Loucy (cell line): ENCODE data around the gene FAM20C.

ENCODE experiments used
- H2AFZ ChIP-seq: fragments of 200-600 bp; sonication (generic); 2 replicates; pipeline ENCODE4 v1.6.0; 2016; ENCODE audit warnings: antibody characterized with exemption, mild to moderate bottlenecking, low read length, moderate library complexity
- H3F3A ChIP-seq: fragments of 200-600 bp; 2 replicates; pipeline ENCODE4 v1.6.0; 2016; ENCODE audit warnings: antibody characterized with exemption, low read depth, mild to moderate bottlenecking
- H3K27me3 ChIP-seq: fragments of 200-600 bp; sonication (generic); 2 replicates; pipeline ENCODE4 v1.6.1; 2014; ENCODE audit warnings: low read length, mild to moderate bottlenecking; ENCODE audit not compliant: insufficient read depth, poor library complexity, severe bottlenecking
- H3K36me3 ChIP-seq: fragments of 200-600 bp; sonication (generic); 2 replicates; pipeline ENCODE4 v1.6.1; 2016; ENCODE audit warnings: low read length; ENCODE audit not compliant: insufficient read depth
- H3K4me1 ChIP-seq: fragments of 200-600 bp; sonication (generic); 2 replicates; pipeline ENCODE4 v1.5.1; 2014; ENCODE audit warnings: low read length, mild to moderate bottlenecking; ENCODE audit not compliant: insufficient read depth, poor library complexity, severe bottlenecking
- H3K4me2 ChIP-seq: fragments of 200-600 bp; sonication (generic); 2 replicates; pipeline ENCODE4 v1.6.0; 2014; ENCODE audit warnings: antibody characterized with exemption, low read length, low read depth, mild to moderate bottlenecking; ENCODE audit not compliant: poor library complexity, severe bottlenecking
- H3K4me3 ChIP-seq: fragments of 200-600 bp; sonication (generic); 2 replicates; pipeline ENCODE4 v1.5.1; 2014; ENCODE audit warnings: low read length, mild to moderate bottlenecking, mixed read lengths; ENCODE audit not compliant: poor library complexity, severe bottlenecking
- H3K79me2 ChIP-seq: fragments of 200-600 bp; sonication (generic); 2 replicates; pipeline ENCODE4 v1.6.1; 2014; ENCODE audit warnings: low read length; ENCODE audit not compliant: insufficient read depth
- H3K9ac ChIP-seq: fragments of 200-600 bp; sonication (generic); 2 replicates; pipeline ENCODE4 v1.6.0; 2014; ENCODE audit warnings: mild to moderate bottlenecking, low read depth, low read length, moderate library complexity; ENCODE audit not compliant: poor library complexity, severe bottlenecking
- H3K9me2 ChIP-seq: fragments of 200-600 bp; sonication (generic); replicated peaks from 2 replicates; pipeline ENCODE4 v1.6.1; 2016; ENCODE audit warnings: low read depth, low read length, mixed read lengths
- H3K9me3 ChIP-seq: fragments of 200-600 bp; sonication (generic); 2 replicates; pipeline ENCODE4 v1.6.1; 2014; ENCODE audit warnings: mild to moderate bottlenecking, antibody characterized with exemption, low read length, low read depth; ENCODE audit not compliant: insufficient read depth
- H4K20me1 ChIP-seq: fragments of 200-600 bp; sonication (generic); 2 replicates; pipeline ENCODE4 v1.6.0; 2014; ENCODE audit warnings: antibody characterized with exemption, low read length, mild to moderate bottlenecking; ENCODE audit not compliant: insufficient read depth, poor library complexity, severe bottlenecking
- CTCF ChIP-seq: fragments of 200-600 bp; sonication (generic); conservative IDR thresholded peaks from 2 replicates; pipeline ENCODE4 v1.5.1; 2014; ENCODE audit warnings: mild to moderate bottlenecking, antibody characterized with exemption, low read length
- EZH2phosphoT487 ChIP-seq: fragments of 200-600 bp; IDR thresholded peaks from 2 replicates; pipeline ENCODE4 v1.6.1; 2018; ENCODE audit warnings: antibody characterized with exemption, mild to moderate bottlenecking, moderate library complexity, borderline replicate concordance

The FAM20C gene

GRCh38 chr7:192701-193480 is 520 bp downstream of the FAM20C start:
- Histone ChIP-seq H3K27me3 (no peaks in the 10 kb centered on the region), H3K9ac (no peak overlapping the region), H3K4me3 (no peak overlapping the region), H3K79me2 (no peaks in the 10 kb centered on the region), H2AFZ (no peak overlapping the region), H3F3A (no peaks in the 10 kb centered on the region), H3K4me2 (no peak overlapping the region), H3K36me3 (no peaks in the 10 kb centered on the region), H3K9me3 (no peaks in the 10 kb centered on the region), H3K9me2 (no peaks in the 10 kb centered on the region), H4K20me1 (no peaks in the 10 kb centered on the region), H3K4me1 (peaks cover 2% of the 10 kb centered on the region)
- TF ChIP-seq CTCF = no peak
- no peak for TF ChIP-seq EZH2phosphoT487

GRCh38 chr7:193481-194251 is 1.3 kb downstream of the FAM20C start:
- H3K4me1 ChIP-seq = peaks cover 2% of the 10 kb centered on the region
- H3K27me3 ChIP-seq = no peaks in the 10 kb centered on the region
- H3K79me2 ChIP-seq = no peaks in the 10 kb centered on the region
- no peak overlapping the region for H3K9ac ChIP-seq
- no peak overlapping the region for H2AFZ ChIP-seq
- H3K4me3 ChIP-seq = no peak overlapping the region
- H3K36me3 ChIP-seq = no peaks in the 10 kb centered on the region
- no peak overlapping the region for H3K4me2 ChIP-seq
- no peaks in the 10 kb centered on the region for H3F3A ChIP-seq
- no peaks in the 10 kb centered on the region; the same call in 1 of the 2 replicates for H3K9me3 ChIP-seq
- no peaks in the 10 kb centered on the region for H4K20me1 ChIP-seq
- no peak for TF ChIP-seq EZH2phosphoT487
- no peak for TF ChIP-seq CTCF
- no peaks in the 10 kb centered on the region for H3K9me2 ChIP-seq

- no peaks in the 10 kb centered on the region for H3K9me2 ChIP-seq
- H3K27me3 ChIP-seq = no peaks in the 10 kb centered on the region
- H3K4me2 ChIP-seq = no peak overlapping the region
- no peaks in the 10 kb centered on the region for H3F3A ChIP-seq
- no peaks in the 10 kb centered on the region for H3K36me3 ChIP-seq
- no peak overlapping the region for H2AFZ ChIP-seq
- H3K4me1 ChIP-seq = peaks cover 2% of the 10 kb centered on the region
- no peaks in the 10 kb centered on the region for H4K20me1 ChIP-seq
- H3K79me2 ChIP-seq = no peaks in the 10 kb centered on the region
- TF ChIP-seq EZH2phosphoT487 = no peak
- TF ChIP-seq CTCF = no peak
- H3K9ac ChIP-seq = no peak overlapping the region
- H3K9me3 ChIP-seq = peaks cover 5% of the 10 kb centered on the region; the same call in 1 of the 2 replicates
- no peak overlapping the region for H3K4me3 ChIP-seq
Measured at GRCh38 chr7:194252-195009, 2.1 kb downstream of the FAM20C start.
